T-helper 17 cell (primary cell): ENCODE data around the gene IRF3. TPM values are rescaled to one million over a fixed set of nuclear protein-coding genes. Genes with fewer than 3 reads are reported as not detected.
"Not testable (repeated sequence)": the region's sequence is repeated elsewhere in the genome, so short reads cannot be mapped to it uniquely, and the experiment has no call there.

Experiments
- ATAC-seq: fragments of 150-1000 bp; cut with Tn5 transposase; 2 replicates; pipeline ENCODE4 v1.10.0; 2021; ENCODE audit warnings: mild to moderate bottlenecking, moderate library complexity
- DNase-seq, 3 donors: peaks; one replicate each; pipeline versions ENCODE4 v3.0.0 to v3.0.0-alpha.2; 2020 to 2021
- H3K9me3 ChIP-seq: one replicate; pipeline ENCODE4 v1.7.0; 2013; ENCODE audit warnings: low read length, mild to moderate bottlenecking; ENCODE audit not compliant: control insufficient read depth, poor library complexity, severe bottlenecking
- H3K27ac Mint-ChIP-seq: one replicate; pipeline ENCODE4 v1.8.0; 2022; ENCODE audit warnings: mild to moderate bottlenecking, moderate library complexity, mixed read lengths
- H3K27me3 Mint-ChIP-seq: one replicate; pipeline ENCODE4 v1.8.0; 2022; ENCODE audit warnings: mixed read lengths
- H3K36me3 Mint-ChIP-seq: one replicate; pipeline ENCODE4 v1.8.0; 2022; ENCODE audit warnings: low read depth, mixed read lengths
- H3K4me1 Mint-ChIP-seq: one replicate; pipeline ENCODE4 v1.8.0; 2022; ENCODE audit warnings: mild to moderate bottlenecking, mixed read lengths
- H3K4me3 Mint-ChIP-seq: one replicate; pipeline ENCODE4 v1.8.0; 2022; ENCODE audit warnings: mild to moderate bottlenecking, moderate library complexity, mixed read lengths
- total RNA-seq, 4 donors: library from RNA in 2 of 4; stranded (reverse) in 2 of 4; gene quantifications; one replicate each; pipeline ENCODE4 v1.2.3 and lab custom pipeline; 2022 to 2026

The IRF3 gene
- total RNA-seq, 2 donors from 2014 or later: 162 to 181 TPM

GRCh38 chr19:49626226-49626625, 39.4 kb downstream of the IRF3 start:
- ATAC-seq: no peak
- Mint-ChIP-seq H3K27ac (no peak overlapping the region), H3K27me3 (no peaks in the 10 kb centered on the region), H3K4me1 (peaks cover 9% of the 10 kb centered on the region), H3K4me3 (no peak overlapping the region), H3K36me3 (peaks cover 3% of the 10 kb centered on the region)
- no peak for DNase-seq
- no peaks in the 10 kb centered on the region for H3K9me3 ChIP-seq

DNA sequence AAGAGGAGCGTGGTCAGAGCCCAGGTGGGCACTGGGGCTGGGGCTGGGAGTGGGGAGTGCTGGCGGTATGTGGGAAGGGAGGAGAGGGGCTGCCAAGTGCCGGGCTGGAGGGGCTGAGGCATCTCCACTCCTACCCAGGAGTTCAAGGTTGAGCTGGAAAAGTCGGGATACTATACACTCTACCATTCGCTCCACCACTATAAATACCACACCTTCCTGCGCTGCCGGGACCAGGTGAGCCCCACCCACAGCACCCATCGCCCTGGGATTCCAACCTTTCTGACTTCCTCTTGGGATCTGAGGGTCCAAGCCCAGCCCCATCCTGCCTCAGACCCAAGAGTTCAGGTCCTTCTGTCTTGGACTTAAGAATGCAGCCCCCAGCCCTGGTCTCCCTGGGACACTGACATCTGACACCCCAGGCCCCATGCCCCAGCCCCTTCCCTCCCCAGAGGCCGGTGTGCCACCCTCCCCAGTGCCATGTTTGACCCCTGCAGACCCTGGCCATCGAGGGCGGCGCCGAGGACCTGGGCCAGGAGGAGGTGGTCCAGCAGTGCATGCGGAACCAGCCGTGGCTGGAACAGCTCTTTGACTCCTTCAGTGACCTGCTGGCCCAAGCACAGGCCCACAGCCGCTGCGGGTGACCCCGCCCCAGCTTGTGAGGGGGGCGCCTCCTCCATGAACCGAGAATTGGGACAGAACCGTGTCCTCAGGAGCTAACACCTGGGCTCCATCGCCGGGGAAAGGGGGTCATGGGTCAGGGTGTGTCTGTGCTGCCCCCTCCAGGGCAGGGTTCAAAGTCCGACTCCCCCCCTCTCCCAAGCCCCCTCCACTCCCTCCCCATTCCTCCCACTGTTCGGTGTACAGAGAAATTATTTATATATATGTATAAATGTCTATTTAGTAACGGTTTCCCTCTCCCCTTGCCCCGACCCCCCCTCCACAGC, 40.4 kb downstream of the IRF3 start:
- Mint-ChIP-seq H3K4me3 (no peak overlapping the region), H3K27ac (no peak overlapping the region), H3K36me3 (peaks cover 3% of the 10 kb centered on the region), H3K4me1 (peaks cover 9% of the 10 kb centered on the region), H3K27me3 (no peaks in the 10 kb centered on the region)
- ATAC-seq (no peak), DNase-seq (no peak)
- no peaks in the 10 kb centered on the region for H3K9me3 ChIP-seq

DNA sequence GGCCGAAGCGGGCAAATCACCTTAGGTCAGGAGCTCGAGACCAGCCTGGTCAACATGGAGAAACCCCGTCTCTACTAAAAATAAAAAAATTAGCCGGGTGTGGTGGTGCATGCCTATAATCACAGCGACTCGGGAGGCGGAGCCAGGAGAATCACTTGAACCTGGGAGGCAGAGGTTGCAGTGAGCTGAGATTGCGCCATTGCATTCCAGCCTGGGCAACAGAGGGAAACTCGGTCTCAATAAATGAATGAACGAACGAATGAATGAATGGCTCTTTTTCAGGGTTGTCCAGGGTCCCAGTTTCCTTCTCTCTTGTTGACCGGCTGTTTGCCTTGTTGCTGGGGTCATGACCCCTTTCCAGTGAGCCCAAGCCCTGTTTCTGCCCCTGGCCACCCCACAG, 47.8 kb downstream of the IRF3 start:
- Mint-ChIP-seq H3K36me3 (peaks cover 13% of the 10 kb centered on the region), H3K4me1 (peaks cover 15% of the 10 kb centered on the region)
- H3K27me3 Mint-ChIP-seq, H3K9me3 ChIP-seq, DNase-seq, ATAC-seq, H3K27ac Mint-ChIP-seq, H3K4me3 Mint-ChIP-seq: not testable (repeated sequence)

DNA sequence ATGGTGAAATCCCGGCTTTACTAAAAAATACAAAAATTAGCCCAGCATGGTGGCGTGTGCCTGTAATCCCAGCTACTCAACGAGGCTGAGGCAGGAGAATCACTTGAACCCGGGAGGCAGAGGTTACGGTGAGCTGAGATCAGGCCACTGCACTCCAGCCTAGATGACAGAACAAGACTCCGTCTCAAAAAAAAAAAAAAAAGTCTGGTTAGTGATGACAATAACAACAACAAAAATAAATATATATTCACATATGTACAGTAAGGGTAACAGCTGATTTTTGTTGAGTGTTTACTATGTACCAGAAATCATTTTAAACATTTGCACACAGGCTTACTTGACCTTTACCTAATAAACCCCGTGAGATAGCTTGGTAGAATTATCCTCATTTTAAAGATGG, 48.7 kb downstream of the IRF3 start:
- Mint-ChIP-seq H3K27me3 (no peaks in the 10 kb centered on the region), H3K4me1 (peaks cover 18% of the 10 kb centered on the region), H3K4me3 (no peak overlapping the region), H3K27ac (no peak overlapping the region), H3K36me3 (peaks cover 13% of the 10 kb centered on the region)
- ATAC-seq (no peak), DNase-seq (no peak)
- no peaks in the 10 kb centered on the region for H3K9me3 ChIP-seq

DNA sequence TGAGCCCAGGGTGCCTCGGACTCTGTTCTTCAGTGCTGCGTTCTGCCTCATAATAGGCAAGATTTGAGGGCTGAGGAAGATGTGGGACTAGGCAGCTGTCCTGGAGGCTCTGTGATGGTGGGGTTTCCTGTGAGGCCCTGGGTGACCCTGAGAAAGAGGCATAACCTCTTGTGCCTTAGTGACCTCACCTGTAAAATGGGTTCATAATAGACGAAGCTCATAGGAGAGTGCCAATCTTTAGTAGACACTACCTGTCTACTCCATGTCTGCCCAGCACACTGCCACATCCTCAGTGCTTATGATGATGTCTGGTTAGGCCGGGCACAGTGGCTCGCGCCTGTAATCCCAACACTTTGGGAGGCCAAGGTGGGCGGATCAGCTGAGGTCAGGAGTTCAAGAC, 49.1 kb downstream of the IRF3 start:
- Mint-ChIP-seq H3K4me1 (peaks cover 17% of the 10 kb centered on the region), H3K4me3 (no peak overlapping the region), H3K27ac (no peak overlapping the region), H3K36me3 (peaks cover 13% of the 10 kb centered on the region), H3K27me3 (no peaks in the 10 kb centered on the region)
- ATAC-seq (no peak), DNase-seq (no peak)
- no peaks in the 10 kb centered on the region for H3K9me3 ChIP-seq

DNA sequence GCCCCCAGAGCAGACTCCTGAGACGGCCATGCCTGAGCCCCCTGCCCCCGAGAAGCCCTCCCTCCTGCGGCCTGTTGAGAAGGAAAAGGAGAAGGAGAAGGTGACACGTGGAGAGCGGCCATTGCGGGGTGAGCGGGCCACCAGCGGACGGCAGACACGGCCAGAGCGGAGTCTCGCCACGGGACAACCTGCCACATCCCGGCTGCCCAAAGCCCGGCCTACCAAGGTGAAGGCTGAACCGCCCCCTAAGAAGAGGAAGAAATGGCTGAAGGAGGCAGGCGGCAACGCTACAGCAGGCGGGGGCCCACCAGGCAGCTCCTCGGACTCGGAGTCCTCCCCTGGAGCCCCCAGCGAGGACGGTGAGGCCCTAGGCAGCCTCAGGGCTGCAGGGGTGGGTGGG, 49.8 kb downstream of the IRF3 start:
- Mint-ChIP-seq H3K27me3 (no peaks in the 10 kb centered on the region), H3K27ac (no peak overlapping the region), H3K36me3 (peaks cover 13% of the 10 kb centered on the region), H3K4me3 (no peak overlapping the region), H3K4me1 (peaks cover 15% of the 10 kb centered on the region)
- ATAC-seq (no peak), DNase-seq (no peak)
- no peaks in the 10 kb centered on the region for H3K9me3 ChIP-seq

GRCh38 chr19:49614096-49614833, 51.4 kb downstream of the IRF3 start:
- Mint-ChIP-seq H3K27ac (peak overlapping the region; percentile 87), H3K27me3 (no peaks in the 10 kb centered on the region), H3K4me1 (peaks cover 15% of the 10 kb centered on the region), H3K36me3 (peaks cover 13% of the 10 kb centered on the region), H3K4me3 (no peak overlapping the region)
- peak; percentile 40 for ATAC-seq
- no peak for DNase-seq
- no peaks in the 10 kb centered on the region for H3K9me3 ChIP-seq

DNA sequence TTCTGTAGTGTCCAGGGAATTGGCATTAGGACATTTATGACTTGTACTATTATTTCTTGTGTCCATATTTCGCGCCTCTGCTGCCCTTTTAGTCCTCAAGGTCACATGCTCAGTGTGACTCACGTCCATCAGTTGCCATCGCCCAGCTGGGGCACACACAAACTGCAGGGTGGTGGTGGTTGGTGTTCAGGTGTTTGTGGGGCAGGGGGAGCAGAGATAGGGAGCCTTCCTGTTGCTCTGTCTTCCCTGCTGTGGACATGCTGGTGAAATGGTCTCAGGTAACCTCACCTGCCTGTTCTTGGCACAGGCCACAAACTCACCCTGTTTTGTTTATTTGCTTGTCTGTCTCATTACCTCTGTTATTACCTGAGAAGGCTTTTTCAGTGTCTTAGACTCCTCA, 52.3 kb downstream of the IRF3 start:
- no peaks in the 10 kb centered on the region for H3K9me3 ChIP-seq
- H3K4me1 Mint-ChIP-seq: peaks cover 13% of the 10 kb centered on the region
- DNase-seq: no peak
- H3K36me3 Mint-ChIP-seq: peaks cover 10% of the 10 kb centered on the region
- ATAC-seq: no peak
- H3K27ac Mint-ChIP-seq: peak overlapping the region; percentile 87
- no peak overlapping the region for H3K4me3 Mint-ChIP-seq
- H3K27me3 Mint-ChIP-seq: no peaks in the 10 kb centered on the region

Other genes with a start within 250 kb of the IRF3 start
- not detected for gene PTH2, start 242.4 kb downstream of the IRF3 start, total RNA-seq
- not detected for gene GFY, start 240.5 kb downstream of the IRF3 start, total RNA-seq
- not detected for gene SLC17A7, start 224.3 kb downstream of the IRF3 start, total RNA-seq
- 100 to 1,000 TPM; 147 to 150 TPM for gene PIH1D1, start 214.0 kb downstream of the IRF3 start, total RNA-seq
- 10 to 100 TPM; 34.8 to 38.0 TPM for gene ALDH16A1, start 212.6 kb downstream of the IRF3 start, total RNA-seq
- 100 to 1,000 TPM; 349 to 455 TPM for gene FLT3LG, start 191.6 kb downstream of the IRF3 start, total RNA-seq
- gene RPL13A, start 178.2 kb downstream of the IRF3 start, total RNA-seq: 1,000 to 10,000 TPM; 5,253 to 5,291 TPM
- 1,000 to 10,000 TPM; 2,538 to 2,634 TPM for gene RPS11, start 169.4 kb downstream of the IRF3 start, total RNA-seq
- gene FCGRT, start 153.2 kb downstream of the IRF3 start, total RNA-seq: 10 to 100 TPM; 18.7 to 24.6 TPM
- 1 to 10 TPM in 1 of 2 donors, under 1 TPM in 1; 0.97 to 1.3 TPM for gene RCN3, start 137.9 kb downstream of the IRF3 start, total RNA-seq
- 100 to 1,000 TPM; 161 to 195 TPM for gene NOSIP, start 85.3 kb downstream of the IRF3 start, total RNA-seq
- 1 to 10 TPM; 1.1 to 1.3 TPM for gene PRRG2, start 84.5 kb downstream of the IRF3 start, total RNA-seq
- gene PRR12, start 74.7 kb downstream of the IRF3 start, total RNA-seq: 10 to 100 TPM; 44.6 to 50.7 TPM
- gene RRAS, start 25.7 kb downstream of the IRF3 start, total RNA-seq: 1 to 10 TPM; 6.6 to 9.1 TPM
- 10 to 100 TPM; 34.1 to 36.3 TPM for gene SCAF1, start 23.6 kb downstream of the IRF3 start, total RNA-seq
- gene BCL2L12, start 76 bp upstream of the IRF3 start, total RNA-seq: 10 to 100 TPM; 10.2 to 15.6 TPM
- 10 to 100 TPM; 83.9 to 97.7 TPM for gene PRMT1, start 11.4 kb upstream of the IRF3 start, total RNA-seq
- gene ADM5, start 23.7 kb upstream of the IRF3 start, total RNA-seq: 1 to 10 TPM; 2.8 to 2.9 TPM
- 1 to 10 TPM in 1 of 2 donors, under 1 TPM in 1; 0.31 to 1.0 TPM for gene CPT1C, start 25.3 kb upstream of the IRF3 start, total RNA-seq
- gene TSKS, start 97.4 kb upstream of the IRF3 start, total RNA-seq: 1 to 10 TPM in 1 of 2 donors, under 1 TPM in 1; 0.87 to 1.9 TPM
- gene AP2A1, start 101.1 kb upstream of the IRF3 start, total RNA-seq: 10 to 100 TPM; 43.3 to 51.5 TPM
- 10 to 100 TPM; 29.4 to 30.7 TPM for gene FUZ, start 147.4 kb upstream of the IRF3 start, total RNA-seq
- gene MED25, start 152.4 kb upstream of the IRF3 start, total RNA-seq: 100 to 1,000 TPM in 1 of 2 donors, 10 to 100 TPM in 1; 94.8 to 108 TPM
- gene PTOV1, start 185.3 kb upstream of the IRF3 start, total RNA-seq: 100 to 1,000 TPM; 125 to 162 TPM
- gene PNKP, start 201.7 kb upstream of the IRF3 start, total RNA-seq: 100 to 1,000 TPM; 170 to 196 TPM
- gene AKT1S1, start 211.5 kb upstream of the IRF3 start, total RNA-seq: 10 to 100 TPM; 19.2 to 33.8 TPM
- gene TBC1D17, start 211.8 kb upstream of the IRF3 start, total RNA-seq: 10 to 100 TPM; 44.1 to 57.3 TPM
- gene IL4I1, start 231.0 kb upstream of the IRF3 start, total RNA-seq: 100 to 1,000 TPM in 1 of 2 donors, 10 to 100 TPM in 1; 47.8 to 107 TPM